ENCODE results near the gene DPH1.

The DPH1 gene

DNA sequence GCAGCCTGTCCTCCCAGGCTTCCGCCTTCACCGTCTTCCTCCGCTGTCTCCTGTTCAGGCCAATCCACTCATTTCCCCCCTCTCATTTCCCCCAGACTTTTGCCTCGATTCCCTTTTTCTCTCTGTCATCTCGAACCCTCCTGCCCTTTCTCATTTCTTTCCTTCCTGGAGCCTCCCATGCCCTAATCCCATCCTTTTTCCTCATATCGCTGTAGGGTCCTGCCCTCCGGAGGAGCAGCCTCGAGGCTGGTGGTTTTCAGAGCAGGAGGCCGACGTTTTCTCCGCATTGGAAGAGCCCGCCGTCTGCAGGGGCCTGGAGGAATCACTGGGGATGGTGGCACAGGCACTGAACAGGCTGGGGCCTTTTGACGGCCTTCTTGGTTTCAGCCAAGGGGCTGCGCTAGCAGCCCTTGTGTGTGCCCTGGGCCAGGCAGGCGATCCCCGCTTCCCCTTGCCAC lies 12.5 kb downstream of the DPH1 start (continued):
- TF ChIP-seq PRDM10 (tag by site-specific recombination; IDR thresholded peaks at IDR 0.05) (peak; percentile 64; the same call in 1 of the 2 replicates), ZNF830 (tag by site-specific recombination; IDR thresholded peaks at IDR 0.05; ENCODE audit: low read depth) (no peak), ZNF76 (tag by site-specific recombination; IDR thresholded peaks at IDR 0.05; ENCODE audit: borderline replicate concordance, low read depth) (no peak), ZFHX2 (tag by site-specific recombination; conservative IDR thresholded peaks at IDR 0.05) (no peak), EGR2 (tag by site-specific recombination; IDR thresholded peaks at IDR 0.05; ENCODE audit: low read depth) (no peak), ZNF677 (tag by site-specific recombination; IDR thresholded peaks at IDR 0.05) (no peak), ZNF629 (tag by site-specific recombination; IDR thresholded peaks at IDR 0.05) (no peak), ZNF510 (tag by site-specific recombination; IDR thresholded peaks at IDR 0.05; ENCODE audit: insufficient replicate concordance) (no peak), ZNF175 (tag by site-specific recombination; IDR thresholded peaks at IDR 0.05) (no peak), ZNF837 (tag by site-specific recombination; IDR thresholded peaks at IDR 0.05) (no peak), ZSCAN18 (tag by site-specific recombination; IDR thresholded peaks at IDR 0.05) (no peak), ZFP3 (tag by site-specific recombination; IDR thresholded peaks at IDR 0.05; ENCODE audit: low read depth) (no peak), ZNF626 (tag by site-specific recombination; IDR thresholded peaks at IDR 0.05) (no peak), ZFP41 (tag by site-specific recombination; IDR thresholded peaks at IDR 0.05; ENCODE audit: borderline replicate concordance) (no peak), ZNF223 (tag by site-specific recombination; IDR thresholded peaks at IDR 0.05) (peak; percentile 54; the same call in 1 of the 2 replicates), ZNF341 (tag by site-specific recombination; IDR thresholded peaks at IDR 0.05; ENCODE audit: low read depth) (peak; percentile 44), ZNF214 (tag by site-specific recombination; IDR thresholded peaks at IDR 0.05; ENCODE audit: borderline replicate concordance) (no peak), ZNF354C (tag by site-specific recombination; IDR thresholded peaks at IDR 0.05; ENCODE audit: borderline replicate concordance, low read depth) (no peak), ZNF366 (tag by site-specific recombination; conservative IDR thresholded peaks at IDR 0.05) (0 out of 2 replicates have a peak, but pooled peaks have one; percentile 52), ZNF114 (tag by site-specific recombination; IDR thresholded peaks at IDR 0.05) (no peak), ZBTB17 (tag by site-specific recombination; IDR thresholded peaks at IDR 0.05) (peak; percentile 60; the same call in 1 of the 2 replicates), SP2 (tag by site-specific recombination; IDR thresholded peaks at IDR 0.05) (no peak)
- TF ChIP-seq, protein P1, sequence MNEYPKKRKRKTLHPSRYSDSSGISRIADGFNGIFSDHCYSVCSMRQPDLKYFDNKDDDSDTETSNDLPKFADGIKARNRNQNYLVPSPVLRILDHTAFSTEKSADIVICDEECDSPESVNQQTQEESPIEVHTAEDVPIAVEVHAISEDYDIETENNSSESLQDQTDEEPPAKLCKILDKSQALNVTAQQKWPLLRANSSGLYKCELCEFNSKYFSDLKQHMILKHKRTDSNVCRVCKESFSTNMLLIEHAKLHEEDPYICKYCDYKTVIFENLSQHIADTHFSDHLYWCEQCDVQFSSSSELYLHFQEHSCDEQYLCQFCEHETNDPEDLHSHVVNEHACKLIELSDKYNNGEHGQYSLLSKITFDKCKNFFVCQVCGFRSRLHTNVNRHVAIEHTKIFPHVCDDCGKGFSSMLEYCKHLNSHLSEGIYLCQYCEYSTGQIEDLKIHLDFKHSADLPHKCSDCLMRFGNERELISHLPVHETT (tag by site-specific recombination; IDR thresholded peaks at IDR 0.05), result no peak
- TF ChIP-seq, protein P2, sequence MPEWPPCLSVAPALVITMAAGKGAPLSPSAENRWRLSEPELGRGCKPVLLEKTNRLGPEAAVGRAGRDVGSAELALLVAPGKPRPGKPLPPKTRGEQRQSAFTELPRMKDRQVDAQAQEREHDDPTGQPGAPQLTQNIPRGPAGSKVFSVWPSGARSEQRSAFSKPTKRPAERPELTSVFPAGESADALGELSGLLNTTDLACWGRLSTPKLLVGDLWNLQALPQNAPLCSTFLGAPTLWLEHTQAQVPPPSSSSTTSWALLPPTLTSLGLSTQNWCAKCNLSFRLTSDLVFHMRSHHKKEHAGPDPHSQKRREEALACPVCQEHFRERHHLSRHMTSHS (tag by site-specific recombination; IDR thresholded peaks at IDR 0.05), result no peak
- TF ChIP-seq, protein P3, sequence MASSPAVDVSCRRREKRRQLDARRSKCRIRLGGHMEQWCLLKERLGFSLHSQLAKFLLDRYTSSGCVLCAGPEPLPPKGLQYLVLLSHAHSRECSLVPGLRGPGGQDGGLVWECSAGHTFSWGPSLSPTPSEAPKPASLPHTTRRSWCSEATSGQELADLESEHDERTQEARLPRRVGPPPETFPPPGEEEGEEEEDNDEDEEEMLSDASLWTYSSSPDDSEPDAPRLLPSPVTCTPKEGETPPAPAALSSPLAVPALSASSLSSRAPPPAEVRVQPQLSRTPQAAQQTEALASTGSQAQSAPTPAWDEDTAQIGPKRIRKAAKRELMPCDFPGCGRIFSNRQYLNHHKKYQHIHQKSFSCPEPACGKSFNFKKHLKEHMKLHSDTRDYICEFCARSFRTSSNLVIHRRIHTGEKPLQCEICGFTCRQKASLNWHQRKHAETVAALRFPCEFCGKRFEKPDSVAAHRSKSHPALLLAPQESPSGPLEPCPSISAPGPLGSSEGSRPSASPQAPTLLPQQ (tag by site-specific recombination; IDR thresholded peaks at IDR 0.05), result no peak
- TF ChIP-seq, protein P4, sequence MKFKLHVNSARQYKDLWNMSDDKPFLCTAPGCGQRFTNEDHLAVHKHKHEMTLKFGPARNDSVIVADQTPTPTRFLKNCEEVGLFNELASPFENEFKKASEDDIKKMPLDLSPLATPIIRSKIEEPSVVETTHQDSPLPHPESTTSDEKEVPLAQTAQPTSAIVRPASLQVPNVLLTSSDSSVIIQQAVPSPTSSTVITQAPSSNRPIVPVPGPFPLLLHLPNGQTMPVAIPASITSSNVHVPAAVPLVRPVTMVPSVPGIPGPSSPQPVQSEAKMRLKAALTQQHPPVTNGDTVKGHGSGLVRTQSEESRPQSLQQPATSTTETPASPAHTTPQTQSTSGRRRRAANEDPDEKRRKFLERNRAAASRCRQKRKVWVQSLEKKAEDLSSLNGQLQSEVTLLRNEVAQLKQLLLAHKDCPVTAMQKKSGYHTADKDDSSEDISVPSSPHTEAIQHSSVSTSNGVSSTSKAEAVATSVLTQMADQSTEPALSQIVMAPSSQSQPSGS (tag by site-specific recombination; IDR thresholded peaks at IDR 0.05; ENCODE audit: low read depth), result no peak

Measured in HEK293 (cell line).